Activated CD4-positive, CD25-positive, alpha-beta regulatory T cell treated with anti-CD3 and anti-CD28 coated beads, Interleukin-2, amount 50 U/mL, for 72 hours (primary cell): ENCODE data around the gene ETS2.
"Not testable (repeated sequence)": the region's sequence is repeated elsewhere in the genome, so short reads cannot be mapped to it uniquely, and the experiment has no call there.

Experiments used
- DNase-seq: peaks from one replicate; pipeline ENCODE4 v3.0.0; 2021

Gene ETS2

GRCh38 chr21:38839328-38840286 lies 33.9 kb downstream of the ETS2 start:
- no peak for DNase-seq

- no peak for DNase-seq
Measured at GRCh38 chr21:38840456-38841300, 34.9 kb downstream of the ETS2 start.

- DNase-seq = no peak
Measured at GRCh38 chr21:38841472-38841871, 35.7 kb downstream of the ETS2 start.

GRCh38 chr21:38842079-38842478 lies 36.4 kb downstream of the ETS2 start:
- no peak for DNase-seq

GRCh38 chr21:38843379-38843778 lies 37.6 kb downstream of the ETS2 start:
- DNase-seq = no peak

- DNase-seq = no peak
Measured at GRCh38 chr21:38843806-38844503, 38.2 kb downstream of the ETS2 start.

GRCh38 chr21:38845374-38845773 lies 39.6 kb downstream of the ETS2 start:
- not testable (repeated sequence) for DNase-seq

- DNase-seq = no peak
Measured at GRCh38 chr21:38847556-38847955, 41.8 kb downstream of the ETS2 start.

- no peak for DNase-seq
Measured at GRCh38 chr21:38848187-38848609, 42.5 kb downstream of the ETS2 start.

GRCh38 chr21:38849776-38850175 lies 44.0 kb downstream of the ETS2 start:
- DNase-seq = no peak

GRCh38 chr21:38850277-38850951 lies 44.7 kb downstream of the ETS2 start:
- DNase-seq = no peak

- DNase-seq = no peak
Measured at GRCh38 chr21:38851101-38851500, 45.4 kb downstream of the ETS2 start.

GRCh38 chr21:38852278-38852677 lies 46.5 kb downstream of the ETS2 start:
- DNase-seq = no peak

- no peak for DNase-seq
Measured at GRCh38 chr21:38852708-38853107, 47.0 kb downstream of the ETS2 start.

- DNase-seq = no peak
Measured at GRCh38 chr21:38853421-38853919, 47.7 kb downstream of the ETS2 start.

- no peak for DNase-seq
Measured at GRCh38 chr21:38857152-38857825, 51.6 kb downstream of the ETS2 start.

- no peak for DNase-seq
Measured at GRCh38 chr21:38858026-38858811, 52.5 kb downstream of the ETS2 start.

GRCh38 chr21:38858812-38859205 lies 53.1 kb downstream of the ETS2 start:
- DNase-seq = no peak

GRCh38 chr21:38859852-38860251 lies 54.1 kb downstream of the ETS2 start:
- DNase-seq = no peak

- no peak for DNase-seq
Measured at GRCh38 chr21:38861056-38861455, 55.3 kb downstream of the ETS2 start.
